Panc1 (cell line): ENCODE measurements around the gene GRIK4. TPM values are rescaled to one million over a fixed set of nuclear protein-coding genes. Genes with fewer than 3 reads are reported as not detected.

Experiments
- ATAC-seq: fragments of 200-7000 bp; cut with Tn5 transposase; 2 replicates; pipeline ENCODE4 v1.9.1; 2020; ENCODE audit warnings: mild to moderate bottlenecking, moderate library complexity
- BruUV-seq: library from RNA; stranded (reverse); fragments of 400-500 nt; replicated peaks from 2 replicates; lab custom pipeline; 2021; lab: Mats Ljungman, UMichigan
- CTCF ChIA-PET: fragments of 300-600 bp; sonication (Branson Sonifier 250); formaldehyde crosslinking; loops from one replicate; lab custom pipeline; 2022; ENCODE audit warnings: antibody characterized with exemption; lab: Charles Lee
- POLR2A ChIA-PET: fragments of 300-600 bp; sonication (Branson Sonifier 250); formaldehyde crosslinking; loops from one replicate; lab custom pipeline; 2022; ENCODE audit warnings: antibody characterized with exemption; lab: Charles Lee
- DNase-seq: peaks from one replicate; pipeline ENCODE4 v3.0.0-alpha.2; 2010; ENCODE audit warnings: low read depth, low spot score
- H3K27ac ChIP-seq: 2 replicates; pipeline ENCODE4 v1.5.1; 2011; ENCODE audit warnings: mild to moderate bottlenecking, low read length, inconsistent platforms
- H3K27me3 ChIP-seq: fragments of 200-500 bp; sonication (Bioruptor generic); 2 replicates; pipeline ENCODE4 v1.6.0; 2014; ENCODE audit warnings: low read length, inconsistent platforms; ENCODE audit not compliant: control insufficient read depth, insufficient read depth
- H3K36me3 ChIP-seq: fragments of 200-500 bp; sonication (Bioruptor generic); 2 replicates; pipeline ENCODE4 v1.5.1; 2014; ENCODE audit warnings: inconsistent platforms, mild to moderate bottlenecking, low read length, moderate library complexity; ENCODE audit not compliant: control insufficient read depth, insufficient read depth
- H3K4me1 ChIP-seq: 2 replicates; pipeline ENCODE4 v1.5.1; 2011; ENCODE audit warnings: inconsistent platforms, mild to moderate bottlenecking, low read length, moderate library complexity; ENCODE audit not compliant: control insufficient read depth, insufficient read depth
- H3K4me3 ChIP-seq, 2 experiments: 2 replicates each; pipeline ENCODE4 v1.5.1; 2011 to 2012; ENCODE audit warnings: low read depth in 2 of 2, low read length in 2 of 2, mild to moderate bottlenecking in 2 of 2, inconsistent platforms in 1 of 2, moderate library complexity in 1 of 2
- H3K9me3 ChIP-seq: fragments of 200-500 bp; sonication (Bioruptor generic); 2 replicates; pipeline ENCODE4 v1.5.1; 2014; ENCODE audit warnings: low read depth, mild to moderate bottlenecking, inconsistent platforms, low read length, moderate library complexity; ENCODE audit not compliant: control insufficient read depth, insufficient read depth
- CTCF ChIP-seq: fragments of 450-650 bp; IDR thresholded peaks from 2 replicates; pipeline ENCODE4 v1.5.1; 2017; ENCODE audit warnings: mild to moderate bottlenecking
- POLR2AphosphoS5 ChIP-seq: IDR thresholded peaks from 2 replicates; pipeline ENCODE4 v1.6.1; 2012; ENCODE audit warnings: mild to moderate bottlenecking, low read depth, low read length, moderate library complexity
- REST ChIP-seq, 2 experiments: IDR thresholded peaks; 2 replicates each; pipeline ENCODE4 v1.6.1; 2011 to 2012; ENCODE audit warnings: low read depth in 2 of 2, control low read depth in 1 of 2, low read length in 1 of 2, mild to moderate bottlenecking in 1 of 2, moderate library complexity in 1 of 2; ENCODE audit not compliant: insufficient read depth in 1 of 2
- SIN3A ChIP-seq: IDR thresholded peaks from 2 replicates; pipeline ENCODE4 v1.6.1; 2012; ENCODE audit warnings: low read depth, mild to moderate bottlenecking, low read length, moderate library complexity, borderline replicate concordance; ENCODE audit not compliant: insufficient read depth
- TCF7L2 ChIP-seq: IDR thresholded peaks from 2 replicates; pipeline ENCODE4 v1.6.1; 2011; ENCODE audit warnings: mild to moderate bottlenecking, low read depth, low read length, inconsistent platforms
- in situ Hi-C: cut with HindIII; loops from 2 replicates; pipeline ENCODE4 v1.10.0; 2016; ENCODE audit warnings: low sequenced_read_pairs, low pct_unique_long_range_greater_than_20kb
- intact Hi-C: fragments of 100-400 bp; cut with micrococcal nuclease; formaldehyde crosslinking; loops from one replicate; pipeline ENCODE4 v1.10.0; 2022; ENCODE audit not compliant: unreplicated experiment
- total RNA-seq: library from RNA; stranded (reverse); gene quantifications from one replicate; pipeline ENCODE4 v1.2.1, GENCODE V29; 2021; ENCODE audit not compliant: unreplicated experiment

Gene GRIK4
- total RNA-seq, 1 experiment from 2014 or later = 0.62 TPM

- Histone ChIP-seq H3K4me3 (no peak overlapping the region), H3K4me1 (no peaks in the 10 kb centered on the region), H3K36me3 (no peaks in the 10 kb centered on the region), H3K27me3 (peaks cover 7% of the 10 kb centered on the region), H3K27ac (no peak overlapping the region), H3K9me3 (no peaks in the 10 kb centered on the region)
- in situ Hi-C loops = no loop called here
- intact Hi-C loops = no loop called here
- ChIA-PET POLR2A (interaction anchor here (0.7 kb wide), 1 partner anchor 173 kb away, joined by 4 read pairs; no protein-coding TSS in a partner anchor), CTCF (interaction anchor here (0.5 to 0.6 kb wide), 2 partner anchors 79 to 386 kb away, joined by 3 read pairs; no protein-coding TSS in a partner anchor)
- no peak for DNase-seq
- no peak for TF ChIP-seq REST (IDR thresholded peaks at IDR 0.05; ENCODE audit: insufficient read depth in 1 of 2, low read depth in 2 of 2, low read length in 1 of 2)
- TF ChIP-seq POLR2AphosphoS5 = no peak
- no peak for TF ChIP-seq SIN3A
- TF ChIP-seq CTCF = no peak
- TF ChIP-seq TCF7L2 = no peak
- BruUV-seq = no TSS peak
- ATAC-seq = no peak
These were observed 137.8 kb downstream of the GRIK4 start for GRCh38 chr11:120649316-120649715.

- ChIA-PET POLR2A (no interaction called here), CTCF (no interaction called here)
- intact Hi-C loops = no loop called here
- Histone ChIP-seq H3K4me3 (no peak overlapping the region), H3K27me3 (peaks cover 7% of the 10 kb centered on the region), H3K9me3 (no peaks in the 10 kb centered on the region), H3K36me3 (no peaks in the 10 kb centered on the region), H3K4me1 (no peaks in the 10 kb centered on the region), H3K27ac (no peak overlapping the region)
- in situ Hi-C loops = no loop called here
- no peak for TF ChIP-seq REST (IDR thresholded peaks at IDR 0.05; ENCODE audit: insufficient read depth in 1 of 2, low read depth in 2 of 2, low read length in 1 of 2)
- no peak for TF ChIP-seq CTCF
- TF ChIP-seq TCF7L2 = no peak
- no peak for TF ChIP-seq SIN3A
- TF ChIP-seq POLR2AphosphoS5 = no peak
- BruUV-seq = no TSS peak
- DNase-seq (no peak), ATAC-seq (no peak)
These were observed 139.8 kb downstream of the GRIK4 start for GRCh38 chr11:120651396-120651795.
